Liver (tissue), 9 donors: ENCODE results near the gene PLCB2. TPM values are rescaled to one million over a fixed set of nuclear protein-coding genes. Genes with fewer than 3 reads are reported as not detected.

ENCODE experiments used
- DNase-seq: peaks from one replicate; pipeline ENCODE4 v3.0.0-alpha.2; 2017; ENCODE audit warnings: low spot score
- H3K27ac ChIP-seq, 2 donors: one replicate each; pipeline ENCODE4 v1.7.0; 2013; ENCODE audit warnings: inconsistent platforms in 2 of 2, low read length in 2 of 2, control low read depth in 1 of 2, low read depth in 1 of 2, mild to moderate bottlenecking in 1 of 2
- H3K27me3 ChIP-seq, 4 donors: one replicate each; pipeline versions ENCODE4 v1.6.1 to v1.7.0; 2013; ENCODE audit warnings: low read length in 3 of 4, inconsistent platforms in 1 of 4, mild to moderate bottlenecking in 1 of 4, moderate library complexity in 1 of 4; ENCODE audit not compliant: control insufficient read depth in 4 of 4, insufficient read depth in 4 of 4
- H3K36me3 ChIP-seq, 4 donors: one replicate each; pipeline versions ENCODE4 v1.6.1 to v1.7.0; 2013; ENCODE audit warnings: low read length in 3 of 4, mild to moderate bottlenecking in 3 of 4, low read depth in 1 of 4, moderate library complexity in 1 of 4; ENCODE audit not compliant: control insufficient read depth in 4 of 4, insufficient read depth in 3 of 4
- H3K4me1 ChIP-seq, 4 donors: one replicate each; pipeline versions ENCODE4 v1.6.1 to v1.7.0; 2013; ENCODE audit warnings: low read length in 3 of 4, mild to moderate bottlenecking in 3 of 4, moderate library complexity in 1 of 4; ENCODE audit not compliant: control insufficient read depth in 4 of 4, insufficient read depth in 4 of 4
- H3K4me3 ChIP-seq, 3 donors: one replicate each; pipeline versions ENCODE4 v1.6.1 to v1.7.0; 2013; ENCODE audit warnings: low read length in 3 of 3, control low read depth in 1 of 3, low read depth in 1 of 3, mild to moderate bottlenecking in 1 of 3
- H3K9ac ChIP-seq, 2 donors: one replicate each; pipeline ENCODE4 v1.7.0; 2013; ENCODE audit warnings: low read length in 2 of 2, mild to moderate bottlenecking in 2 of 2, moderate library complexity in 2 of 2, control low read depth in 1 of 2, low read depth in 1 of 2
- H3K9me3 ChIP-seq, 4 donors: one replicate each; pipeline versions ENCODE4 v1.6.1 to v1.7.0; 2013; ENCODE audit warnings: low read length in 3 of 4; ENCODE audit not compliant: control insufficient read depth in 4 of 4
- EGR1 ChIP-seq, 2 donors: IDR thresholded peaks; 2 replicates each; pipeline ENCODE4 v1.6.1; 2016 to 2018; ENCODE audit warnings: antibody characterized with exemption in 2 of 2, low read depth in 2 of 2
- FOXA1 ChIP-seq: IDR thresholded peaks from 2 replicates; pipeline ENCODE4 v1.6.1; 2016; ENCODE audit warnings: antibody characterized with exemption
- FOXA2 ChIP-seq: IDR thresholded peaks from 2 replicates; pipeline ENCODE4 v1.6.1; 2016; ENCODE audit warnings: antibody characterized with exemption
- GABPA ChIP-seq, 2 donors: IDR thresholded peaks in 1 of 2; conservative IDR thresholded peaks in 1 of 2; 2 replicates each; pipeline ENCODE4 v1.6.1; 2016; ENCODE audit warnings: antibody characterized with exemption in 2 of 2, mild to moderate bottlenecking in 1 of 2, moderate library complexity in 1 of 2
- HNF4A ChIP-seq, 2 donors: conservative IDR thresholded peaks; 2 replicates each; pipeline ENCODE4 v1.6.1; 2016; ENCODE audit warnings: antibody characterized with exemption in 2 of 2, mild to moderate bottlenecking in 2 of 2
- HNF4G ChIP-seq: IDR thresholded peaks from 2 replicates; pipeline ENCODE4 v1.6.1; 2016; ENCODE audit warnings: antibody characterized with exemption
- JUND ChIP-seq, 2 donors: IDR thresholded peaks; 2 replicates each; pipeline ENCODE4 v1.6.1; 2016; ENCODE audit warnings: antibody characterized with exemption in 2 of 2
- NR2F2 ChIP-seq: IDR thresholded peaks from 2 replicates; pipeline ENCODE4 v1.6.1; 2016; ENCODE audit warnings: antibody characterized with exemption
- RAD21 ChIP-seq, 2 donors: IDR thresholded peaks; 2 replicates each; pipeline ENCODE4 v1.6.1; 2016; ENCODE audit warnings: antibody characterized with exemption in 2 of 2, mild to moderate bottlenecking in 2 of 2
- RXRA ChIP-seq, 2 donors: IDR thresholded peaks; 2 replicates each; pipeline ENCODE4 v1.6.1; 2017 to 2018; ENCODE audit warnings: antibody characterized with exemption in 2 of 2, mild to moderate bottlenecking in 1 of 2
- SP1 ChIP-seq: IDR thresholded peaks from 2 replicates; pipeline ENCODE4 v1.6.1; 2018; ENCODE audit warnings: antibody characterized with exemption, mild to moderate bottlenecking
- TAF1 ChIP-seq: conservative IDR thresholded peaks from 2 replicates; pipeline ENCODE4 v1.6.1; 2016; ENCODE audit warnings: antibody characterized with exemption, mild to moderate bottlenecking
- YY1 ChIP-seq: IDR thresholded peaks from 2 replicates; pipeline ENCODE4 v1.6.1; 2016; ENCODE audit warnings: antibody characterized with exemption, mild to moderate bottlenecking
- WGBS: extraction: QIAGEN DNeasy Blood & Tissue Kit; methylation state at CpG from one replicate; pipeline ENCODE4 v1.1.7; 2013; 5-methylcytosine and 5-hydroxymethylcytosine counted together
- polyA plus RNA-seq, 2 donors: library from polyadenylated mRNA; stranded (reverse) in 1 of 2; unstranded in 1 of 2; fragments of 200-250 nt in 1 of 2; fragments of >200 nt in 1 of 2; fragmentation: Nextera tagmentation in 1 of 2; extraction: Ambion mirVana in 1 of 2; gene quantifications; one replicate each; pipeline versions ENCODE4 v1.2.1 to v1.2.3, GENCODE V29; 2013 to 2015
- total RNA-seq, 2 donors: library from RNA; depleted of rRNA; stranded (reverse); fragments of >200 nt; gene quantifications; one replicate each; pipeline ENCODE4 v1.2.3, GENCODE V29; 2014
- TF ChIP-seq, protein P1 (sequence below): IDR thresholded peaks from 2 replicates; pipeline ENCODE4 v1.6.1; 2016; ENCODE audit warnings: antibody characterized with exemption
- TF ChIP-seq, protein P2 (sequence below): IDR thresholded peaks from 2 replicates; pipeline ENCODE4 v1.6.1; 2016; ENCODE audit warnings: antibody characterized with exemption
- TF ChIP-seq, protein P3 (sequence below): IDR thresholded peaks from 2 replicates; pipeline ENCODE4 v1.6.1; 2016; ENCODE audit warnings: antibody characterized with exemption
- TF ChIP-seq, protein P4 (sequence below): fragments of 150-350 bp; IDR thresholded peaks from 2 replicates; pipeline ENCODE4 v1.5.1; 2017; ENCODE audit warnings: improper control_type of control experiment, low read depth, low read length; ENCODE audit not compliant: missing input control
- TF ChIP-seq, protein P5 (sequence below): IDR thresholded peaks from 2 replicates; pipeline ENCODE4 v1.6.1; 2016; ENCODE audit warnings: antibody characterized with exemption, mild to moderate bottlenecking
- donor health status: healthy.
- donor health status: healthy.
- donor health status: healthy.
- donor health status: healthy.
- donor health status: healthy.

Gene PLCB2
- total and polyA plus RNA-seq, 4 donors, result 2.1 to 13.3 (median 7.6) TPM

DNA sequence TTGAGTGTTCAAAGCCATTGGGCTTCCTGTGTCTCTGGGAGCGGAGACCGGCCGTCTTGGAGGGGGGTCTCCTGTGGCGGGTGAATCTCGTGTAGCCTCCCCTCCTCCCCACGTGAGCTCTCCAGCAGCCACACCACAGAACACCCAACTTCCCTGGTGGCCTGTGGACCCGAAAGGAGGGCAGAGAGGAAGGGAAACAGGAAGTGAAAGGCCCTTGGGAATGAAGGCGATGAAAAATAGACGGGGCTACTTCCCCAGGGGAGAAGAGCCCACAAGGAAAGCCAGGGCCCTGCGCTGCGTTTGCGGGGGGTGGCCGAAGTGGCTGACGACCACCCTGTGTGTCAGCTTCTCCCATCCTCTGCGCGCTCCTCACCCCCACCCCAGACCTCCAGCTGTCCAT is 30.3 kb downstream of the PLCB2 start:
- Histone ChIP-seq H3K4me1 (peaks cover 2 to 16% (median 11%) of the 10 kb centered on the region in 4 donors), H3K4me3 (no peak overlapping the region), H3K27me3 (peaks cover 0 to 8% (median 2%) of the 10 kb centered on the region in 4 donors), H3K27ac (no peak overlapping the region), H3K36me3 (no peaks in the 10 kb centered on the region), H3K9me3 (no peaks in the 10 kb centered on the region), H3K9ac (no peak overlapping the region)
- 52% methylated on average over 16 of the region's 16 CpGs for WGBS
- TF ChIP-seq TAF1 (no peak), SP1 (no peak), NR2F2 (no peak), HNF4G (no peak), RXRA (IDR thresholded peaks at IDR 0.05) (no peak), FOXA1 (no peak), JUND (IDR thresholded peaks at IDR 0.05) (no peak), EGR1 (IDR thresholded peaks at IDR 0.05; ENCODE audit: low read depth in 2 of 2) (no peak), FOXA2 (no peak), RAD21 (IDR thresholded peaks at IDR 0.05) (no peak), GABPA (IDR thresholded peaks at IDR 0.05 in 1 of 2, conservative IDR thresholded peaks at IDR 0.05 in 1 of 2) (no peak), YY1 (no peak), HNF4A (conservative IDR thresholded peaks at IDR 0.05) (no peak)
- TF ChIP-seq, protein P1, sequence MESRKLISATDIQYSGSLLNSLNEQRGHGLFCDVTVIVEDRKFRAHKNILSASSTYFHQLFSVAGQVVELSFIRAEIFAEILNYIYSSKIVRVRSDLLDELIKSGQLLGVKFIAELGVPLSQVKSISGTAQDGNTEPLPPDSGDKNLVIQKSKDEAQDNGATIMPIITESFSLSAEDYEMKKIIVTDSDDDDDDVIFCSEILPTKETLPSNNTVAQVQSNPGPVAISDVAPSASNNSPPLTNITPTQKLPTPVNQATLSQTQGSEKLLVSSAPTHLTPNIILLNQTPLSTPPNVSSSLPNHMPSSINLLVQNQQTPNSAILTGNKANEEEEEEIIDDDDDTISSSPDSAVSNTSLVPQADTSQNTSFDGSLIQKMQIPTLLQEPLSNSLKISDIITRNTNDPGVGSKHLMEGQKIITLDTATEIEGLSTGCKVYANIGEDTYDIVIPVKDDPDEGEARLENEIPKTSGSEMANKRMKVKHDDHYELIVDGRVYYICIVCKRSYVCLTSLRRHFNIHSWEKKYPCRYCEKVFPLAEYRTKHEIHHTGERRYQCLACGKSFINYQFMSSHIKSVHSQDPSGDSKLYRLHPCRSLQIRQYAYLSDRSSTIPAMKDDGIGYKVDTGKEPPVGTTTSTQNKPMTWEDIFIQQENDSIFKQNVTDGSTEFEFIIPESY, result no peak
- TF ChIP-seq, protein P2, sequence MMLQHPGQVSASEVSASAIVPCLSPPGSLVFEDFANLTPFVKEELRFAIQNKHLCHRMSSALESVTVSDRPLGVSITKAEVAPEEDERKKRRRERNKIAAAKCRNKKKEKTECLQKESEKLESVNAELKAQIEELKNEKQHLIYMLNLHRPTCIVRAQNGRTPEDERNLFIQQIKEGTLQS, result no peak
- TF ChIP-seq, protein P3, sequence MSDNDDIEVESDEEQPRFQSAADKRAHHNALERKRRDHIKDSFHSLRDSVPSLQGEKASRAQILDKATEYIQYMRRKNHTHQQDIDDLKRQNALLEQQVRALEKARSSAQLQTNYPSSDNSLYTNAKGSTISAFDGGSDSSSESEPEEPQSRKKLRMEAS, result no peak
- TF ChIP-seq, protein P4, sequence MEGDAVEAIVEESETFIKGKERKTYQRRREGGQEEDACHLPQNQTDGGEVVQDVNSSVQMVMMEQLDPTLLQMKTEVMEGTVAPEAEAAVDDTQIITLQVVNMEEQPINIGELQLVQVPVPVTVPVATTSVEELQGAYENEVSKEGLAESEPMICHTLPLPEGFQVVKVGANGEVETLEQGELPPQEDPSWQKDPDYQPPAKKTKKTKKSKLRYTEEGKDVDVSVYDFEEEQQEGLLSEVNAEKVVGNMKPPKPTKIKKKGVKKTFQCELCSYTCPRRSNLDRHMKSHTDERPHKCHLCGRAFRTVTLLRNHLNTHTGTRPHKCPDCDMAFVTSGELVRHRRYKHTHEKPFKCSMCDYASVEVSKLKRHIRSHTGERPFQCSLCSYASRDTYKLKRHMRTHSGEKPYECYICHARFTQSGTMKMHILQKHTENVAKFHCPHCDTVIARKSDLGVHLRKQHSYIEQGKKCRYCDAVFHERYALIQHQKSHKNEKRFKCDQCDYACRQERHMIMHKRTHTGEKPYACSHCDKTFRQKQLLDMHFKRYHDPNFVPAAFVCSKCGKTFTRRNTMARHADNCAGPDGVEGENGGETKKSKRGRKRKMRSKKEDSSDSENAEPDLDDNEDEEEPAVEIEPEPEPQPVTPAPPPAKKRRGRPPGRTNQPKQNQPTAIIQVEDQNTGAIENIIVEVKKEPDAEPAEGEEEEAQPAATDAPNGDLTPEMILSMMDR, result no peak
- TF ChIP-seq, protein P5, sequence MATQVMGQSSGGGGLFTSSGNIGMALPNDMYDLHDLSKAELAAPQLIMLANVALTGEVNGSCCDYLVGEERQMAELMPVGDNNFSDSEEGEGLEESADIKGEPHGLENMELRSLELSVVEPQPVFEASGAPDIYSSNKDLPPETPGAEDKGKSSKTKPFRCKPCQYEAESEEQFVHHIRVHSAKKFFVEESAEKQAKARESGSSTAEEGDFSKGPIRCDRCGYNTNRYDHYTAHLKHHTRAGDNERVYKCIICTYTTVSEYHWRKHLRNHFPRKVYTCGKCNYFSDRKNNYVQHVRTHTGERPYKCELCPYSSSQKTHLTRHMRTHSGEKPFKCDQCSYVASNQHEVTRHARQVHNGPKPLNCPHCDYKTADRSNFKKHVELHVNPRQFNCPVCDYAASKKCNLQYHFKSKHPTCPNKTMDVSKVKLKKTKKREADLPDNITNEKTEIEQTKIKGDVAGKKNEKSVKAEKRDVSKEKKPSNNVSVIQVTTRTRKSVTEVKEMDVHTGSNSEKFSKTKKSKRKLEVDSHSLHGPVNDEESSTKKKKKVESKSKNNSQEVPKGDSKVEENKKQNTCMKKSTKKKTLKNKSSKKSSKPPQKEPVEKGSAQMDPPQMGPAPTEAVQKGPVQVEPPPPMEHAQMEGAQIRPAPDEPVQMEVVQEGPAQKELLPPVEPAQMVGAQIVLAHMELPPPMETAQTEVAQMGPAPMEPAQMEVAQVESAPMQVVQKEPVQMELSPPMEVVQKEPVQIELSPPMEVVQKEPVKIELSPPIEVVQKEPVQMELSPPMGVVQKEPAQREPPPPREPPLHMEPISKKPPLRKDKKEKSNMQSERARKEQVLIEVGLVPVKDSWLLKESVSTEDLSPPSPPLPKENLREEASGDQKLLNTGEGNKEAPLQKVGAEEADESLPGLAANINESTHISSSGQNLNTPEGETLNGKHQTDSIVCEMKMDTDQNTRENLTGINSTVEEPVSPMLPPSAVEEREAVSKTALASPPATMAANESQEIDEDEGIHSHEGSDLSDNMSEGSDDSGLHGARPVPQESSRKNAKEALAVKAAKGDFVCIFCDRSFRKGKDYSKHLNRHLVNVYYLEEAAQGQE, result no peak
- DNase-seq, result no peak
